Caco-2 (cell line): Measurements from ENCODE around the gene LRRC8E. TPM values are rescaled to one million over a fixed set of nuclear protein-coding genes. Genes with fewer than 3 reads are reported as not detected.

Experiments used
- BruUV-seq: library from RNA; stranded (reverse); fragments of 400-500 nt; replicated peaks from 2 replicates; lab custom pipeline; 2021; lab: Mats Ljungman, UMichigan
- CTCF ChIA-PET: fragments of 300-600 bp; sonication (Branson Sonifier 250); formaldehyde crosslinking; loops from one replicate; lab custom pipeline; 2022; ENCODE audit warnings: antibody characterized with exemption; lab: Charles Lee
- POLR2A ChIA-PET: fragments of 300-600 bp; sonication (Branson Sonifier 250); formaldehyde crosslinking; loops from one replicate; lab custom pipeline; 2022; ENCODE audit warnings: antibody characterized with exemption; lab: Charles Lee
- DNase-seq, 2 experiments: peaks; one replicate each; pipeline versions ENCODE4 v3.0.0 to v3.0.0-alpha.2; 2020 to 2022
- H3K27me3 ChIP-seq: replicated peaks from 2 replicates; pipeline ENCODE4 v1.6.0; 2011; ENCODE audit warnings: low read length; ENCODE audit not compliant: control insufficient read depth, insufficient read depth
- H3K36me3 ChIP-seq: 2 replicates; pipeline ENCODE4 v1.5.1; 2011; ENCODE audit warnings: low read length; ENCODE audit not compliant: control insufficient read depth, insufficient read depth
- H3K4me1 ChIP-seq: fragments of 250-450 bp; sonication (Bioruptor Pico); 2 replicates; pipeline ENCODE4 v1.5.1; 2020; ENCODE audit warnings: mild to moderate bottlenecking
- H3K4me3 ChIP-seq: 2 replicates; pipeline ENCODE4 v1.5.1; 2011; ENCODE audit warnings: low read depth, mild to moderate bottlenecking, control low read depth, low read length
- H3K9me3 ChIP-seq: fragments of 250-450 bp; sonication (Bioruptor Pico); 2 replicates; pipeline ENCODE4 v1.5.1; 2020; ENCODE audit warnings: mild to moderate bottlenecking, moderate library complexity
- H3K27ac Mint-ChIP-seq: one replicate; pipeline ENCODE4 v1.8.0; 2022; ENCODE audit warnings: mixed read lengths; ENCODE audit not compliant: unreplicated experiment
- H3K27me3 Mint-ChIP-seq: one replicate; pipeline ENCODE4 v1.8.0; 2022; ENCODE audit warnings: mixed read lengths; ENCODE audit not compliant: insufficient read depth, unreplicated experiment
- H3K36me3 Mint-ChIP-seq: one replicate; pipeline ENCODE4 v1.8.0; 2022; ENCODE audit warnings: mild to moderate bottlenecking, mixed read lengths; ENCODE audit not compliant: insufficient read depth, unreplicated experiment
- H3K4me1 Mint-ChIP-seq: one replicate; pipeline ENCODE4 v1.8.0; 2022; ENCODE audit warnings: low read depth, mixed read lengths; ENCODE audit not compliant: unreplicated experiment
- H3K4me3 Mint-ChIP-seq: one replicate; pipeline ENCODE4 v1.8.0; 2022; ENCODE audit warnings: mild to moderate bottlenecking, moderate library complexity, mixed read lengths; ENCODE audit not compliant: unreplicated experiment
- H3K9me3 Mint-ChIP-seq: one replicate; pipeline ENCODE4 v1.8.0; 2022; ENCODE audit warnings: mixed read lengths; ENCODE audit not compliant: unreplicated experiment
- CTCF ChIP-seq, 2 experiments: fragments of 200-600 bp in 1 of 2; IDR thresholded peaks; 1 replicate in 1 of 2; 2 replicates in 1 of 2; pipeline versions ENCODE4 v1.5.1 to v1.8.0; 2011 to 2022; ENCODE audit warnings: antibody characterized with exemption in 1 of 2, control low read depth in 1 of 2, inconsistent platforms in 1 of 2, low read depth in 1 of 2, low read length in 1 of 2, mild to moderate bottlenecking in 1 of 2, moderate library complexity in 1 of 2; ENCODE audit not compliant: insufficient read depth in 1 of 2, severe bottlenecking in 1 of 2, unreplicated experiment in 1 of 2
- intact Hi-C: fragments of 100-400 bp; cut with micrococcal nuclease; formaldehyde crosslinking; loops from one replicate; pipeline ENCODE4 v1.10.0; 2022; ENCODE audit not compliant: unreplicated experiment
- total RNA-seq: library from RNA; stranded (reverse); gene quantifications from 2 replicates; pipeline ENCODE4 v1.2.3, GENCODE V29; 2022

LRRC8E gene
- total RNA-seq, 1 experiment from 2014 or later: 6.7 TPM

DNA sequence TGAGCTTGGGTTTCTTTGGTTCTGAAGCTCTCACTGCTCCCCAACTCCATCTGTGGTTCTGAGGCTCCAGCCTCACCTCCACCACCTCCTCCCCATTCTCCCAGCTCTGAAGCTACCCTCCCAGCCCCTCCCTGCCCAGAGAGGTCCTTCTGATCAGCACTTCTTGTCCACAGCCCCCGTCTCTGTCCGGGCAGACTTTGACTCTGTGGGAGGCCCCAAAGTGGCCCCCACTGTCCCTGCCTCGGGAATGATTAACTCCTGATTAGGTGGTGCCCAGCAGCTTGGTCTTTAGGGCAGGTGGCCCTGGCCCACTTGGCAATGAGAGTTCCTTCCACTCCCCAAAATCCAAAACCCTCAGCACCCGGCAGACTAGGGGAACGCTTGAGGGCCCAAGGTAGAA lies 43.9 kb upstream of the LRRC8E start:
- POLR2A ChIA-PET: no interaction called here
- no peak overlapping the region for H3K4me3 ChIP-seq
- no peaks in the 10 kb centered on the region for H3K36me3 ChIP-seq
- intact Hi-C loops: no loop called here
- Mint-ChIP-seq H3K4me1 (no peaks in the 10 kb centered on the region), H3K27ac (no peak overlapping the region), H3K36me3 (no peaks in the 10 kb centered on the region), H3K4me3 (no peak overlapping the region), H3K9me3 (no peaks in the 10 kb centered on the region), H3K27me3 (no peaks in the 10 kb centered on the region)
- H3K9me3 ChIP-seq: no peaks in the 10 kb centered on the region
- no peaks in the 10 kb centered on the region for H3K27me3 ChIP-seq
- no peak for DNase-seq
- CTCF ChIA-PET: no interaction called here
- no peaks in the 10 kb centered on the region for H3K4me1 ChIP-seq
- no TSS peak for BruUV-seq
- no peak for TF ChIP-seq CTCF (IDR thresholded peaks at IDR 0.05; ENCODE audit: insufficient read depth in 1 of 2, low read depth in 1 of 2, low read length in 1 of 2, severe bottlenecking in 1 of 2, unreplicated experiment in 1 of 2)

- no peak for DNase-seq
- Mint-ChIP-seq H3K27me3 (no peaks in the 10 kb centered on the region), H3K4me1 (no peaks in the 10 kb centered on the region), H3K4me3 (no peak overlapping the region), H3K27ac (no peak overlapping the region), H3K36me3 (no peaks in the 10 kb centered on the region), H3K9me3 (no peaks in the 10 kb centered on the region)
- Histone ChIP-seq H3K27me3 (no peaks in the 10 kb centered on the region), H3K4me1 (no peaks in the 10 kb centered on the region), H3K9me3 (no peaks in the 10 kb centered on the region), H3K36me3 (no peaks in the 10 kb centered on the region), H3K4me3 (no peak overlapping the region)
- CTCF ChIA-PET: no interaction called here
- POLR2A ChIA-PET: no interaction called here
- BruUV-seq: no TSS peak
- intact Hi-C loops: no loop called here
- TF ChIP-seq CTCF (IDR thresholded peaks at IDR 0.05; ENCODE audit: insufficient read depth in 1 of 2, low read depth in 1 of 2, low read length in 1 of 2, severe bottlenecking in 1 of 2, unreplicated experiment in 1 of 2): no peak
These were observed 43.4 kb upstream of the LRRC8E start for GRCh38 chr19:7844951-7845350.

DNA sequence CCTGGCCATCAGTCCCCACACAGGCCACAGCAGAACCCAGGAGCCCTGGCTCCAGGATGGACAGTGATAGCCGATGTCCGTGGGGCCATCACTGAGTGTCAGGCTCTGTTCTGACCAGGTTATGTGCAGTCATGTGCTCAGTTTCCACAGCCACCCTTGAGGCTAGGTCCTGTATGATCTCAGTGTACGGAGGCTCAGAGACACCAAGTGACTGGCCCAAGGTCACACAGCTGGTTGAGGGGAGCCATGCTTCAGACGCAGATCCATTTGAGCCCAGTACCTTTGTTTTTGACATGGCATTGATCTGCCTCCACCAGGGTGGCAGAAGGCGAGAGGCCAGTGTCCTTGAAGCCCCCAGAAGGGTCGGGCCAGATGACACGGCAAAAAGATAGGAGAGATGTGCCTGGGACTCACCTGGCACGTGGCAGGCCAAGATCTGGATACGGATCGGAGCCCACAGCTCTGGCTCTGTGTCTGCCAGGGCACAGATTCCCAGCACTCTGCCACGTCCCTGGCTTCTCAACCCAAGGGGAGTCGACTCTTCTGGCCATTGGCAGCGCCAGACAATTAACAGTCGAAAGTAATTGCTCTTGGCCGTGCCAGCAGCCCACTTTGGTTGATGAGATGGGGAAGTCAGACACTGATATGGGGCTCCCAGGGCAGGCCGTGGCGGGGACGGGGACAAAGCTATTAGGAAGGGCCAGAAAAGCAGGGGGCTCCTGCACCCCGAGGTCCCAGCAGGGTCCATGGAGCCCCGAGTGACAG lies 42.7 kb upstream of the LRRC8E start:
- Histone ChIP-seq H3K4me3 (no peak overlapping the region), H3K36me3 (no peaks in the 10 kb centered on the region), H3K9me3 (no peaks in the 10 kb centered on the region), H3K4me1 (no peaks in the 10 kb centered on the region), H3K27me3 (no peaks in the 10 kb centered on the region)
- no peak overlapping the region for H3K4me3 Mint-ChIP-seq
- no peak for DNase-seq
- no peak for TF ChIP-seq CTCF (IDR thresholded peaks at IDR 0.05; ENCODE audit: insufficient read depth in 1 of 2, low read depth in 1 of 2, low read length in 1 of 2, severe bottlenecking in 1 of 2, unreplicated experiment in 1 of 2)
- no peak overlapping the region for H3K27ac Mint-ChIP-seq
- BruUV-seq: no TSS peak
- intact Hi-C loops: no loop called here
- H3K36me3 Mint-ChIP-seq: no peaks in the 10 kb centered on the region
- no peaks in the 10 kb centered on the region for H3K27me3 Mint-ChIP-seq
- ChIA-PET POLR2A (no interaction called here), CTCF (no interaction called here)
- H3K4me1 Mint-ChIP-seq: no peaks in the 10 kb centered on the region
- no peaks in the 10 kb centered on the region for H3K9me3 Mint-ChIP-seq
